ENCODE results near the gene PCDH7.

The PCDH7 gene, protein sequence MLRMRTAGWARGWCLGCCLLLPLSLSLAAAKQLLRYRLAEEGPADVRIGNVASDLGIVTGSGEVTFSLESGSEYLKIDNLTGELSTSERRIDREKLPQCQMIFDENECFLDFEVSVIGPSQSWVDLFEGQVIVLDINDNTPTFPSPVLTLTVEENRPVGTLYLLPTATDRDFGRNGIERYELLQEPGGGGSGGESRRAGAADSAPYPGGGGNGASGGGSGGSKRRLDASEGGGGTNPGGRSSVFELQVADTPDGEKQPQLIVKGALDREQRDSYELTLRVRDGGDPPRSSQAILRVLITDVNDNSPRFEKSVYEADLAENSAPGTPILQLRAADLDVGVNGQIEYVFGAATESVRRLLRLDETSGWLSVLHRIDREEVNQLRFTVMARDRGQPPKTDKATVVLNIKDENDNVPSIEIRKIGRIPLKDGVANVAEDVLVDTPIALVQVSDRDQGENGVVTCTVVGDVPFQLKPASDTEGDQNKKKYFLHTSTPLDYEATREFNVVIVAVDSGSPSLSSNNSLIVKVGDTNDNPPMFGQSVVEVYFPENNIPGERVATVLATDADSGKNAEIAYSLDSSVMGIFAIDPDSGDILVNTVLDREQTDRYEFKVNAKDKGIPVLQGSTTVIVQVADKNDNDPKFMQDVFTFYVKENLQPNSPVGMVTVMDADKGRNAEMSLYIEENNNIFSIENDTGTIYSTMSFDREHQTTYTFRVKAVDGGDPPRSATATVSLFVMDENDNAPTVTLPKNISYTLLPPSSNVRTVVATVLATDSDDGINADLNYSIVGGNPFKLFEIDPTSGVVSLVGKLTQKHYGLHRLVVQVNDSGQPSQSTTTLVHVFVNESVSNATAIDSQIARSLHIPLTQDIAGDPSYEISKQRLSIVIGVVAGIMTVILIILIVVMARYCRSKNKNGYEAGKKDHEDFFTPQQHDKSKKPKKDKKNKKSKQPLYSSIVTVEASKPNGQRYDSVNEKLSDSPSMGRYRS (N-terminal part only)
- total RNA-seq: 0 to 5.2 (median 0.04) reads per million in 17 experiments

DNA sequence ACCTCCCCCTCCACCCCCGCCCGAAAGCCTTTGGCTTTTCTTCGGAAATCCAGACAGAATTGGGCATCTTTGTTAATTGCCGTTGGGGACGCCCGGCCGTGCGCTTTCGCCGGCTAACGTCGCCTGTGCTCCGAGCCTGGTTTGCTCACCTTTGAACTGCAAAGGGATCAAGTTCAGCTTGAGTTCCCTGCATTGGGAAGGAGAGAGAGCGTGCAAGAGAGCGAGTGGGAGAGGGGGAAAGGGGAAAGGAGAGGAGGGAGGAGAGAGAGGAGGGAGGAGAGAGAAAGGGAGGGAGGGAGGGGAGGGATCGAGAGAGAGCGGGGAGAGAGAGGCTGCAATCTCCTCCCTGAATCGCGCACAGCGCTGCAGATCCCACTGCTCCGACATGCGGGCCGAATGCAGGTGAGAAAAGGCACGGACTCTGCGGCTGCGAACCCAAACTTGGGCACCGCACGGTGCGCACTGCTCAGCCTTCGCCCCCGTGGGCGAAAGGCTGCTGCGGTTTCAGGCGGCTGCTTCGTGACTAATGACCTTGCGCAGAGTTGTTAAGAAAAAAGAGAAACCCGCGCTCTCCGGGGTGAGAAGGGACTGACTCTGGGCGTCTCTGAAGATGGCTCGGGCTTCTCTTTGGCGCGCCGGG lies at the start of gene PCDH7:
TSS of gene PCDH7 (plus strand) at position 349 of the 640 bp plus-strand sequence. CDS start 1,054 bp downstream, outside the sequence.
- peak in 3 of 4 experiments; percentile 4 to 43 (median 36) for DNase-seq

DNA sequence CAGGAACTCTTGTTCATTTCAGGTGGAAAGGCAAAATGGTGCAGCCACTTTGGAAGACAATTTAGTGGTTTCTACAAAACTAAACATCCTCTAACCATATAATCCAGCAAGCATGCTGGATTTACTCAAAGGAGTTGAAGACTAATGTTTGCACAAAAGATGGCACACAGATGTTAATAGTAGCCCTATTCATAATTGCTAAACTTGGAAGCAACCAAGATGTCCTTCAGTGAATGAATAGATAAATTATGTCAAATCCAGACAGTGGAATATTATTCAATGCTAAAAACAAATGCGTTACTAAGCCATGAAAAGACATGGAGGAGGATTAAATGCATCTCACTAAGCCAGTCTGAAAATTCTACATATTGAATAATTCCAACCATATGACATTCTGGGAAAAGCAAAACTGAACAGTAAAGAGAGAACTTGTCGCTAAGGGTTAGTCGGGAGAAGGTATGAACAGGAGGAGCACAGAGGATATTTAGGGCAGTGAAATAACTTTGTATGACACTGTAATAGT lies 48.2 kb upstream of the PCDH7 start:
- no peak for DNase-seq

DNA sequence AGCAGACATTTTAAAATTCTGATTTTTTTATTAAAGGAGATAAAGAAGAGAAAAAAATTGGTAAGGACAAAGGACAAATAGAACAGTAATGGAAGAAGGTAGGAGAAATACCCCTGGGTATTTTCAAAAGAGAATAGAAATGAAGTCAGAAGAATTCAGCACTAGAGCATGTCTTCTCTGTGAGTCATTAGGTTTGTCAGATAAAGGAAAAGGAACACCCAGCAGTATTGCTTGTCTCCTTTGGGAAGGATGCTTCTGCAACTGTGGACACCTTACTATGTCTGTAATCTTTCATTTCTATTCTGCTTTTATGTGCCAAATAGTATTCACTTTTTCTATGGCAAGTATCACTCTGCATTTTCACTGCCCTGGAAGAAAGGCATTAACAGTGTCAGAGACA lies 24.0 kb upstream of the PCDH7 start:
- no peak for DNase-seq

DNA sequence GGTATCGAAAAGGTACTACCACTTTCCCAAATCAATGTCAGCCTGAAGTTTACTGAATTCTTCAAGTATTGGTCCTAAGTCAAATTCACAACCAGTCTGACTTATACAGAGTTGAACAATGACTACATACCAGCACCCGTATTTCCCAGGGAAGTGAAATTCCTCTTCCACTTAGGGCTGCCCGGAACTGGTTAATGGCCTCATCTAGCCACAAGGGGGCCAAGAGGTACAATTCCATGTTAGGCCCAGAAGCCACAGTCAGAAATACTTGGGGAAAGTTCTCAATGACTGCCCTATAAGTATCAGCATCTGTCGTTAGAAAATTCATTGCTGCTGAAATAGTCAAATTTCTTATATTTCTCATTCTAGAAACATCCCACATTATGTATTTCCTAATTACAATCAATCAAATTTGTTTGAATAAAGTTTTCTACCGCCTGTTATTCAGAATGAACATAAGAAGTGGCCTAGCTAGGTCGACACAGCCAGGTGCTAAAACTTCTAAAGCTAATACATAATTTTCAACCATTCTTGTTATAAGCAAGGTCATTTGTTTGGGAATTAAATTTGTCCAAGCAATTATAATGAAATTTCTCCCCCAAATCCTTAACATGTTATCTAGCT lies 5.6 kb upstream of the PCDH7 start:
- peak; percentile 46 to 61 (median 56) for DNase-seq

DNA sequence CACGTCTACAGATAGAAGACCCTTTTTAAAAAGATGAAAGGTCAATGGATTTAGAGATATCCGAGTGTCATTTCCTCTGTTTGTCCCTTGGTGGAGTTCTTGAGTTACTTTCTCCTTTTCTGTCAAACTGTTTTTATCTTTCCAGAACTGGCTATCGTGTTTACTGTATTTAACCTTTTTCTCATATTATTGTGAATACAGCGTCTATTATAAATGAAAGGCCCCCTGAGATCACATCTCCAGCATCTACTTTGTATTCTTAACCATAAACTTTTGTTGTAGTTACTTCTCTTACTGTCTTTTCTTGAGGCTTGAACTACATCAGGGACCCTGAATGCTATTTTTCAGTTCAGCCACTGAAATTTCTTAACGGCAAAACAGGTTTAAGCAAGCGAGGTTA lies 4.0 kb upstream of the PCDH7 start:
- peak in 1 of 4 experiments; percentile 5 for DNase-seq

DNA sequence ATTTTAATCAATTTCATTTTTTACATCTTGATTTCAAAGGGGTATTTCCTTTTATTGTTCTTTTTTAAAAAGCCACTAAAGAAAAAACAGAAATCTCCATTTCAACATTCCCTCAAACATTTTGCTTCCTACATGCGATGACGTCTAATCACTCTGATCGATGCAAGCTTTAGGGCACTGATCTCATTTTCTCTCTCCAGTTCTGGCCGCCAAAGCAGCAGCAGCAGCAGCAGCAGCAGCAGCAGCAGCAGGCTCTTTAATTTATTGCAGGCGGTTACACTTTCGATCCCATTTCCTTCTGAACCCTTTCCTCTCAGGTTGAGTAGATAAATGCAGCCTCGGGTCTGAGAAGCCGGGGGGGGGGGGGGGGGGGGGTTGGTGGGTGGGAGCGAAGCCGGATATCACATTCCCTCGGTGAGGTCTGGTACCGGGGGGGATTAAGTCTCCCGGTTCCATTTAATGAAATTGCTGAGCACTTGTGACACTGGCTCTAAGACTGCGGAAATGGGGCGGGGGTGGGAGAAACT lies 3.4 kb upstream of the PCDH7 start:
- no peak for DNase-seq

DNA sequence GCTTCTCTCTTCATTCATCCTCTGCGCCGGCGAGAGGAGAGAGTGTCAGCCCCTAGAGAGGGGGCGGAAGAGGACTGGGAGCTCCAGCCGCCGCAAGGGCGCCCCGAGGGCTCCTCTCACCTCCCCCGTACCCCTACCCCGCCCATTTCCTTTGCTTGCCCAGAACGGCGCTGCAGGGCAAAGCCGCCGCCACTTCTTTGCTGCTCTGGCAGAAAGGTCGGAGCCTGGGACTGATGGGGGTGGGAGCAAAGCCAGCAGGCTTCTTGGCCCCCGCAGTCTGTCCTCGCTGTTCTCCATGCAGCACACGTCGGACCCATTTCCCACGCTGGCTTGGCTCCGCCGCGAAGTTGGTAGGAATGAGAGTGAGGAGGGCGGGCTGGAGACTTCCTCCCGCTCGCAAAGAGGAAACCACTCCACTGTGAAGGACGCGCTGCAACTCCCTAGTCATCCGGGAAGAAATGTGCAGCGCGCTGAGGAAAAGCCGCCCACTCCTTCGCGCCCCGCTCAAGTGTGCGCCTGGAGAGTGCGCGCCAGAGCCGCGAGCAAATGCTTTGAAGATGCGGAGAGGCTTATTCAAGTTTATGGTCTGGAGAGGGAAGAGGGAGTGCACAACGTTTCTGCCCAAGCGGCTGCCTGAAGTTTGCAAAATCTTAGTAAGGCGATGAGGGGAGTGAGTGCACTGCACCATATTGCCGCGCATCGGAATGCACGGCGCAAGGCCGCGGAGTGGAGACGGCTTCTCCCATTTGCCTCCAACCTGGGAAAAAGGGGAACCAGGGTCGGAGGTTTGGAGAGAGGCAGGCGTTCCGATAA lies 2.8 kb upstream of the PCDH7 start:
- peak; percentile 14 to 52 (median 42) for DNase-seq

DNA sequence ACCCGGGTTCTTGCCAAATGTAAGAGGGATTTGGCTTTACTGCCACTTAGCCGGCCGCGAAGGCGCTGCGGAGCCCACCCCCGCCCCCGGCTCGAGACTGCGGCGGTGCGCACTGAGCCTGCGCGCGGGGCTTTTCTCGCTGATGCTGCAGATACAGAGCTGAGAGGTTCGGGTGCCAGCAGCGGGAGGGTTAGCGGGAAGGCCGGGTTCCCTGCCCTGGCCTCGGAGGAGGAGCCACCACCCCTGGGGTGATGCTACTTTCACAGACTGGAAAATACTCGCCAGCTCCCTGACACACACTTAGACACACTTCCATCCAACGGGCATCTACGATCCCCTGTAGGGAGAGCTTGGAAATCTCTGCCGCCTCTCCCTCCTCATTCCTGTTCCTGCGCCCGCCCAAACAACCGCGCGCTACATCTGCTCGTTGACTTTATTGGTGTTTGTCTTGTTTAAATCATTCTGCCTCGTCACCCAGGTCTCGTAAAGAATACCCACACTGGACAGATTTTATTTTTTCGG lies 2.1 kb upstream of the PCDH7 start:
- DNase-seq: no peak

DNA sequence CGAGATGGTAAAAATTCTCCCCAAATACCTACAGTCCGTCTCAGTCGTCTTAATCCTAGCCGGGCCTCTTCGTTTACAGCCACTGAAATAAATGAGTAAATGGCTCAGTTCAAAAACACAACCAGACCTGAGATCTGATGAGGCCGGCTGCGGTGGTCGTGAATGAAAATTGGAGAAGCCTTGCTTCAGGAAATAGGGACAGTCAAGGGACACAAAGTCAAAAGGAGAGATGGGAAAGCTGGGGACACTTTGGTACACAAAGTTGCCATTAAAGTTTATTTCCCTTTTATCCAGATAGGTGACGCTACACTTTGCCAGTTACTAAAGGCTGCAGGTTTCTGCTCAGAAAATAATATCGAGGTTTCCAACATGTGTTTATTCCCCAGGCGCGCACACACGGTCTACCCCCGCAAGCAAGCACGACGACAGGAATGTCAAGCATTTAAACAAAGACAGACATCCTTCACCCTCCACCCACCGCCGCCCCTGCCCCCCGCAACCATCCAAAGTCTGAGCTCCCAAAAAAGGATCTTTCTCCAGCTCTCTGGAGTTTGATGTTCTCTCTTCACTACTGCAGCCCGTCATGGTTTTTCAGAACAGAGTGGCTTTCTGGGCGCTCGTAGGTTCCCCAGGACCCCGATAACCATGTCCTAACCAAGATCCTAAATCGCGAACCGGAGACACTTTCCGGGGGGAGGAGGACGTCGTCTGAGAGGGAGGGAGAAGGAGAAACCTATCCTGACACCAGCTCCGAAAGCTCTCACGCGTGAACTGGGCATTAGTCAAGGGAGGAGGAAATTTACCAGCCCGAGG lies 1.3 kb upstream of the PCDH7 start:
- DNase-seq: no peak

DNA sequence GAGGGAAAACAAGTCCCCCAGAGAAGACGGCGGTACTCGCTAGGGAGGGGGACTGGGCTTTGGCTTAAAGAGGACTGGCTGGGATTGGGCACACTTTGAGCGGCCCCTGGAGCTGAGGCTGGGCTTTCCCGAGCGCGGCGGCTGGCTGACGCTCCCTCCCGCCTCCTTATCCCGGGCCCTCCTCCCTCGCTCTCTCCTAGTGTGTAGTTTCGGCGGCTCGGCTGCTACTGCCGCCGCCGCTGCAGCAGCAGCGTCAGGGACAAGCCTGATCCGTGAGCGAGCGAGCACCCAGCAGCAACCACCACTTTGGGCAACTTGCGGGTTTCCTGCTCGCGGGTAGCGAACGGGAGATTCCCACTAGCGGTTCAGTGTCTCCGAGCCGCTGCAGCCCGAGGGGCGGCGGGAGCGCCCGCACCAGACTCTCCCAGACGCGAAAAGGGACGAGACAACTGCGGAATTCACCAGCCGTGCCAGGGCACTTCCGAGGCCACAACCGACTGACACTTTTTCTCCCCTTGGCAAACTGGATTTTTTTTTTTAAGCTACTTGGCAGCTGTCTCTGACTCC lies 632 bp upstream of the PCDH7 start:
- DNase-seq: peak in 1 of 4 experiments; percentile 5

DNA sequence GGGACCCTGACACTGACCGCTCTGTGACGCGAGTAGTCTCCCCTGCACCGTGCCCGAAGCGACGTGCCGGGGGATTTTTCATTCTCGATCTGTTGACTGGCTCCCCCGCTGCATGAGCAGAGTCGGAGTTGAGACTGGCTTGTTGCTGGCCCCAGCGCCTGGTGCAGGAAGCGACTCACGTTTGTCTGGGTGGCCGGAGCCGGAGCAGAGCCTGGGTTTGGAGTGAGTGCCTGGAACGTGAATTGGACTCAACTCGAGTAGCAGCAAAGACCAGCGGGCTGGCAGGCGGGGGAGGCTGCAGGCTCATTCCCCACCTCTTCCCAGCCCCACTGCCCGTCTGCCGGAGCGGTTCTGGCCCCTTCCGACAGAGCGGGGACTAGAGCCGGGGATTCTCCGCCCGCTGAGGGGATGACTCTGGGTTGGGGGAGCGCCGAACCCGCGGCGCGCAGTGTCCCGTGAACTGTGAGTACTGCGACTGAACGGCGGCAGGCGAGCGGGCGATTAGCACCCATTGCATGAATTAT lies 554 bp downstream of the PCDH7 start:
- DNase-seq: no peak

DNA sequence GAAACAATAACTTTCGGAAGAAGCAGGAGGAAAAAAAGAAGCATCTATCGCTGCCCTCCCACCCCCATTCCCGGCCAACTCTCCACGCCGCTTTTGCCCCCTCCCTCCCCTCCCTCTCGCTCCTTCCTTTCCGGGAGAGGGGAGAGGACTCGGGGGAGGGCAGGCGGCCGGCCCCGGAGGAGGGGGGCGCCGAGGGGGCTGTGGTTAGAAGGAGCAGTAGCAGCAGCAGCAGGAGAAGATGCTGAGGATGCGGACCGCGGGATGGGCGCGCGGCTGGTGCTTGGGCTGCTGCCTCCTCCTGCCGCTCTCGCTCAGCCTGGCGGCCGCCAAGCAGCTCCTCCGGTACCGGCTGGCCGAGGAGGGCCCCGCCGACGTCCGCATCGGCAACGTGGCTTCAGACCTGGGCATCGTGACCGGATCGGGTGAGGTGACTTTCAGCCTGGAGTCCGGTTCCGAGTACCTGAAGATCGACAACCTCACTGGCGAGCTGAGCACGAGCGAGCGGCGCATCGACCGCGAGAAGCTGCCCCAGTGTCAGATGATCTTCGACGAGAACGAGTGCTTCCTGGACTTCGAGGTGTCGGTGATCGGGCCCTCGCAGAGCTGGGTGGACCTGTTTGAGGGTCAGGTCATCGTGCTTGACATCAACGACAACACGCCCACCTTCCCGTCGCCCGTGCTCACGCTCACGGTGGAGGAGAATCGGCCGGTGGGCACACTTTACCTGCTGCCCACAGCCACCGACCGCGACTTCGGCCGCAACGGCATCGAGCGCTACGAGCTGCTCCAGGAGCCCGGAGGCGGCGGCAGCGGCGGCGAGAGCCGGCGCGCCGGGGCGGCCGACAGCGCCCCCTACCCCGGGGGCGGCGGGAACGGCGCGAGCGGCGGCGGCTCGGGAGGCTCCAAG lies 1.3 kb downstream of the PCDH7 start:
- peak in 2 of 4 experiments; percentile 35 to 51 for DNase-seq

DNA sequence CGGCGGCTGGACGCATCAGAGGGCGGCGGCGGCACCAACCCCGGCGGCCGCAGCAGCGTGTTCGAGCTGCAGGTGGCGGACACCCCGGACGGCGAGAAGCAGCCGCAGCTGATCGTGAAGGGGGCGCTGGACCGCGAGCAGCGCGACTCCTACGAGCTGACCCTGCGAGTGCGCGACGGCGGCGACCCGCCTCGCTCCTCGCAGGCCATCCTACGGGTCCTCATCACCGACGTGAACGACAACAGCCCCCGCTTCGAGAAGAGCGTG lies 1.9 kb downstream of the PCDH7 start:
- no peak for DNase-seq

DNA sequence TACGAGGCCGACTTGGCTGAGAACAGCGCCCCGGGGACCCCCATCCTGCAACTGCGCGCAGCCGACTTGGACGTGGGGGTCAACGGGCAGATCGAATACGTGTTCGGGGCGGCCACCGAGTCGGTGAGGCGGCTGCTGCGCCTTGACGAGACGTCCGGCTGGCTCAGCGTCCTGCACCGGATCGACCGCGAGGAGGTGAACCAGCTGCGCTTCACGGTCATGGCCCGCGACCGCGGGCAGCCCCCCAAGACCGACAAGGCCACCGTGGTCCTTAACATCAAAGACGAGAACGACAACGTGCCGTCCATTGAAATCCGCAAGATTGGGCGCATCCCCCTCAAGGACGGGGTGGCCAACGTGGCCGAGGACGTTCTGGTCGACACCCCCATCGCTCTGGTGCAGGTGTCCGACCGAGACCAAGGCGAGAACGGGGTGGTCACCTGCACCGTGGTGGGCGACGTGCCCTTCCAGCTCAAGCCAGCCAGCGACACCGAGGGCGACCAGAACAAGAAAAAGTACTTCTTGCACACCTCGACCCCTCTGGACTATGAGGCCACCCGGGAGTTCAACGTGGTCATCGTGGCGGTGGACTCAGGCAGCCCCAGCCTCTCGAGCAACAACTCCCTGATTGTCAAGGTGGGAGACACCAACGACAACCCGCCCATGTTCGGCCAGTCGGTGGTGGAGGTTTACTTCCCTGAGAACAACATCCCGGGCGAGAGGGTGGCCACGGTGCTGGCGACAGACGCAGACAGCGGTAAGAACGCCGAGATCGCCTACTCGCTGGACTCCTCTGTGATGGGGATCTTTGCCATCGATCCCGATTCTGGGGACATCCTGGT lies 2.4 kb downstream of the PCDH7 start:
- DNase-seq: no peak

DNA sequence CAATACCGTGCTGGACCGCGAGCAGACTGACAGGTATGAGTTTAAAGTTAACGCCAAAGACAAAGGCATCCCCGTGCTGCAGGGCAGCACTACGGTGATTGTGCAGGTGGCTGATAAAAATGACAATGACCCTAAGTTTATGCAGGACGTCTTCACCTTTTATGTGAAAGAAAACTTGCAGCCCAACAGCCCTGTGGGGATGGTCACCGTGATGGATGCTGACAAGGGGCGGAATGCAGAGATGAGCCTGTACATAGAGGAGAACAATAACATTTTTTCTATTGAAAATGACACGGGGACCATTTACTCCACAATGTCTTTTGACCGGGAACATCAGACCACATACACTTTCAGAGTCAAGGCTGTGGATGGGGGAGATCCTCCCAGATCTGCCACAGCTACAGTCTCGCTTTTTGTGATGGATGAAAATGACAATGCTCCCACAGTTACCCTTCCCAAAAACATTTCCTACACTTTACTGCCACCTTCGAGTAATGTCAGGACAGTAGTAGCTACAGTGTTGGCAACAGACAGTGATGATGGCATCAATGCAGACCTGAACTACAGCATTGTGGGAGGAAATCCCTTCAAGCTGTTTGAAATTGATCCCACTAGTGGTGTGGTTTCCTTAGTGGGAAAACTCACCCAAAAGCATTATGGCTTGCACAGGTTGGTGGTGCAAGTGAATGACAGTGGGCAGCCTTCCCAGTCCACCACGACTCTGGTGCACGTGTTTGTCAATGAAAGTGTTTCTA lies 3.2 kb downstream of the PCDH7 start:
- no peak for DNase-seq

DNA sequence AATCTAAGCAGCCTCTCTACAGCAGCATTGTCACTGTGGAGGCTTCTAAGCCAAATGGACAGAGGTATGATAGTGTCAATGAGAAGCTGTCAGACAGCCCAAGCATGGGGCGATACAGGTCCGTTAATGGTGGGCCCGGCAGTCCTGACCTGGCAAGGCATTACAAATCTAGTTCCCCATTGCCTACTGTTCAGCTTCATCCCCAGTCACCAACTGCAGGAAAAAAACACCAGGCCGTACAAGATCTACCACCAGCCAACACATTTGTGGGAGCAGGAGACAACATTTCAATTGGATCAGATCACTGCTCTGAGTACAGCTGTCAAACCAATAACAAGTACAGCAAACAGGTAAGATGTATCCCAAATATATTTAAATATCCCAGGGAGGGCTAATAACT lies 4.1 kb downstream of the PCDH7 start:
- DNase-seq: no peak

DNA sequence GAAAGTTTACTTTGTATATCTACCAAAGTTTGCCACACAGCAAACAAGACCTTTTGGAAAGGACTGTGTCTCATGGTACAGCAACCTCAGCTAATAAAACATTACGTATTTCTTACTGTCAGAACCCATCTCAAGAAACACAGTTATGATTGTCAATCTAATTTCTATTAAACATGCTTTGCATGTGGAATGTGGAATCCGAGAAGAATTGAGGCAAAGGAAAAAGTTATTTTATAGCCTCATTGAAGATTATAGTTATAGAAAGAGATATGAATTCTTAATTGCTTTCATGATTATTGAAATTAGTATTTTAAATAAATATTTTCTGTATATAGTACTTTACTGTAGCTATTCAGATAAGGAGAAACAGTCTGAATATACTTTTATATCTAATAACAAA lies 5.4 kb downstream of the PCDH7 start:
- DNase-seq: no peak

All from suppressor macrophage (primary cell).